NCI-H526 treated with DMSO at 0.1 percent for 48 hours (cell line): ENCODE results near the gene CDS2.

ENCODE experiments used
- DNase-seq: peaks from one replicate; lab custom pipeline; 2025; lab: John Stamatoyannopoulos, UW

The CDS2 gene

GRCh38 chr20:5181958-5182357 lies 55.1 kb downstream of the CDS2 start:
- no peak for DNase-seq

GRCh38 chr20:5182615-5183254 lies 55.9 kb downstream of the CDS2 start:
- DNase-seq: no peak

GRCh38 chr20:5183731-5184474 lies 57.1 kb downstream of the CDS2 start:
- no peak for DNase-seq

DNA sequence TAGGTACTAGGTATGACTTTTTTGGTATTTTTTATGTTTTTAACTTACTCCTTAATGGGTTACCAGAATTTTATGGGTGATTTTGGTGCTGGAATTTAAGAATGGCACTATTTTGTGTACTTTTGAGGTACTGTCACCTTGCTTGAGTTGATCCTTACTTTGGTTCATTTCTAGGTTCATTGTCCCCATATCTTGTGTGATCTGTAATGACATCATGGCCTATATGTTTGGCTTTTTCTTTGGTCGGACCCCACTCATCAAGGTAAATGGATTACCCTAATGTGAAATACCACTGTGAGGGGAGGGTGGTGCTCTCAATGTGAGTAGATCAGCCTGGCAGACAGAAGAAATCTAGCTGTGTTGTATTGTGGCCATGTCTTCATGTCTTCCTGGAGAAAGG lies 57.9 kb downstream of the CDS2 start:
- no peak for DNase-seq

DNA sequence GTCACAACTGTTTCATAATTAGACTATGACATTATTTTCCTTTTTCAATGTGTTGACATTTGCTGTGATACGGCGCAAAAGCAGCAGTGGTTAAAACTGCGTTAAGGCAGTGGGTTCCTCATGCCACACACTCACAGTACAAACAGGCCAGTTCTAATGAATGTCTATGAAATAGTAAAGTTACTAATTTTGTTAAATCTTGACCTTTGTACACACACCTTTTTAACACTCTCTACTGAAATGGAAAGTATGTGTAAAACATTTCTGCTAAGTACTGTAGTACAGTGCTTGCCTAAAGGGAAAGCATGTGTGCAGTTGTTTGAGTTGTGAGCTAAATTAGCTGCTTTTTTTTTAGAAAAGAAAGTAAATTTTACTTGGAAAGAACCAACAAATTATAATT lies 60.3 kb downstream of the CDS2 start:
- DNase-seq: no peak

DNA sequence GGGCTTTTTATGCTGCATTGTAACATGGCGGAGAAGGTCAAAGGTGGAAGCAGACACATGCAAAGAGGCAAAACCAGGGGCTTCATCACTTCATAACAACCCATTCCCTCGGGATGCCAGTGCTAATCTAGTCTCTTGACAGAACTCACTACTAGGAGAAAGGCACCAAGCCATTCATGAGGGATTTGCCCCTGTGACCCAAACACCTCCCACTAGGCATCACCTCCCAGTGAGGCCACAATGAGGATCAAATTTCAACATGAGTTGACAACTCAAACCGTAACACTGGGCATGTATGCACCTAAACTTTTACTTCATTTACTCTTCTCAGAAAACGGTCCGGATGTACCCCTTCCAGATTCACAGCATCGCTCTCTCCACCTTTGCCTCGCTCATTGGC lies 61.9 kb downstream of the CDS2 start:
- DNase-seq: no peak

DNA sequence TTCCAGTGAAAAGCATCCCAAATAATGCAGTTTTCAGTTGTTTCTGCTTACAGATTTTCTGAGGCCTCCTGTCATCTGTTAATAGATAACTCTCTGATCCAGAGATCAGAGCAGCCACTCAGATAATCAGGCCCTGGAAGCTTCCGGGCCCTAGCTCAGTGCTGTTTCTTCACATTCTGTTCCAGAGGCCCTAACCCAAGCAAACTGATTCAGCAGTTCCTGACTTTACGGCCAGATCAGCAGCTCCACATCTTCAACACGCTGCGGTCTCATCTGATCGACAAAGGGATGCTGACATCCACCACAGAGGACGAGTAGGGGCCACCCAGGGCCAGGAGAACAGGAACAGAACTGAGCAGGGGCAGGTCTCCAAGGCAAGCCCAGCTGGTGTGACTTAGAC lies 63.1 kb downstream of the CDS2 start:
- no peak for DNase-seq

DNA sequence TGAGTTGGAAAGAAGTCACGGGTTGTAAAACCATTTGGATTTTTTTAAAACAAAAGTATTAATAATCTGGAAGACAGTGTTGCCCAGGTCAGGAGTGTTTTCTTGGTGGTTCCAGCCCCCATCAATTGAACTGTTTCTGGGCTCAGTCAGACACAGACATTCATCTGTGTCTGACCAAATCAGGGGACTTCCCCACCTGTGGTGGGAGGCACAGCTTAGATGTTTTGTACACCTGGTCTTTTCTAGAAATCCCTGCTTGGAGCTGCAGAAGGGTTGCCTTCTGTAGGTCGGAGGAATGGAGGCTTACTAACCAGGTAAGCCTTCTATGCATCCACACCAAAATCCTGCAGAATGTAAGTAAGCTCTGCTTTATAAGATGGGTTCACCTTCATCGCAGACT lies 63.6 kb downstream of the CDS2 start:
- no peak for DNase-seq

DNA sequence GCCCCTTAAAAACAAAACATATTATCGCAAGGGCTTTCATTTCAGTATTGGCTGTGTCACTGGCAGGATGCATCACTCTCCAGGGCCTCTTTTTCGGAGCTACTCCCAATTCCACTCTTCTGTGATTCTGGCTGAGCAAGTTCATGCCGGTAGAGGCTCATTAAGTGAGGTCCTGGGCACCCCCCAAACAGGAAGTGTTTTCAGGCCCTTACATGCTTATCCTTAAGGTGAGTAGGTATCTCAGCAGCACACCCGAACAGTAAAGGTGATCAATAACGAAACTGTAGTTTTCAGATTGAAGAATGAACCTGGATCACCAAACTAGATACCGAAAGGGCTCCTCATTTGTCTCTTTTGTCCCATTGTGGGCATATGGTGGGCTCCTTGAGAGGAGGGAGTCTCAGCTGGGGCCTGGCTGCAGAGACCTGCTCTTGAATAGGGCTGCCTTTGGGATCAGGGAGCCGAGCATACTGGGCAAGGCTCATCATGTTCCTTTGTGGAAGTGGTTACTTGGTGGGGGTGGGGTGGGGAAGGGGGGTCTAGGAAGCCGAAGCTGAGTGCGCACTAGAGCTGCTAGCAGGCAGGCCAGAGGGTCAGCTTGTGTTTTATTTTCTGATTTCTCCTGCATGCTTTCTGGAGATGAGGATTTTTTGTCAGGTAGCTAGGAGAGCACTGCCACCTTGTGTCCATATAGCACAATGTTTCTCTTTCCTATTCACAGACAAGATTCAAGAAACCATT lies 65.2 kb downstream of the CDS2 start:
- peak; percentile 50 for DNase-seq

- DNase-seq: no peak
Measured at GRCh38 chr20:5192570-5193431, 66.0 kb downstream of the CDS2 start.

- no peak for DNase-seq
Measured at GRCh38 chr20:5195655-5196054, 68.8 kb downstream of the CDS2 start.

GRCh38 chr20:5196149-5196548 lies 69.3 kb downstream of the CDS2 start:
- DNase-seq: no peak

GRCh38 chr20:5197270-5197827 lies 70.5 kb downstream of the CDS2 start:
- DNase-seq: no peak

DNA sequence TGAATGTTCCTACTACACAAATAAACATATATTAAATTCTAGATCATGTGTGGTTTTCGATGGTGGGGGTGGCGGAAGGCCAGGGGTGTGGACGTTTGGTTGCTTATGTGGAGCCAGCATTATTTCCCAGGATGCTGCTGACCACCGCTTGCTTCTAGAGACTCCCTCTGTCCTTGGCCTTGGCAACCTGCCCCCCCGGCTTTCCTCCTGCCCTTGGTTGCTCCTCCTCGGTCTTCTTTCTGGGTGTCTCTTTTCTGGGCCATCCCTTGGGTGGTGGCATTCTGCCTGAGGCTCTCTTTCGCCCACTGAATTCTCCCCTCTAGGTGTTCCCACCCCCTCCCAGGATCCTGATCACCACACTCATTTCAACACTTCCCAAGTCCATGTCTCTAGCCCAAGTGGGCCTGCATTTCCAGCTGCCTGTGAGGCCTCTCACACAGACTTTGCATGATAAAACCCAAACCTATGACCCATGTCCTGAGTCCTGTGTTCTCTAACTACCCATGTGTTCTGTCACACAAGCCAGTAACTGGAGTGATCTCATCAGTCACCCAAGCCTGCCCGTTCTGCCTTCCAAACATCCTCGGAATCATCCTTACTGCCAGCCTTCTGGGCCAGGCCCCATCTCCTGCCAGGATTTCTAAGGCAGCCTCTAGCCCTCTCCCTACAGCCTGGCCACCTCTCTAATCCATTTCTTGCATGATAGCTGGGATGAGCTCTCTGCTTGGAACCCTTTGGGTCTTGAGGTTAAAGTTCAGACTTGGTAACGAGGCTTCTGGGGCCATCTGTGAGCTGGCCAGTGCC lies 71.2 kb downstream of the CDS2 start:
- no peak for DNase-seq

DNA sequence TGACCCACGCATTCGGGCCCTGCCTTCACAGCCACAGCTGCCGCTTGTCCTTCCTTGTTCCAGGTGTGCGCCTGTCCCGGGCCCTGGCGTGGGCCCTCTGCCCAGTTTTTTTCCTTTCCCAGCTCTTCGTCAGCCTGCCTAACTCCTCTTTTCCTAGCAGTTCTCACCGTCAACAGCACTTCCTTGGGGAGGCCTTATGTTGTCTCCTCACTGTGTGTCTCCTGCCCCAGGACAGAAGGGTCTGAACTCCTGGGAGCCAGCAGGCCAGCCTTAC lies 71.8 kb downstream of the CDS2 start:
- no peak for DNase-seq

DNA sequence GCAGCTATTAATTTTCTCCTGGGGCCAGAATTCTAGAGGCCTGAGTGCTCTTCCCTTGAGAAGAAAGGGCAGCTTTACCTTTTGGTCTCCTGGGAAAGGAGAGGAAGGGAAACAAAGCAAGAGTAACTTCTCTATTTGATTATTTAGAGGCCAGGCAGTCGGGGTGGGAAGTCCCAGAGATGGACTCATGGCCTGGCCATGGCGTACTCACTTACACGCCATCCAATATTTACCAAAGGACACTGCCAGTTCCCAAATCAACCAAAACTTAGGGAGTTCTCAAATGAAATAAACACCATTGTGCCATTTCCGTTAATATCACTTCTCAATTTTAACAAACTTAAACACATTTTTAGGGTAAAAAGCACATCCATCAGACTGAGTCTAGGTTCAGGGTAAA lies 76.6 kb downstream of the CDS2 start:
- no peak for DNase-seq

- DNase-seq: peak; percentile 52
Measured at GRCh38 chr20:5205348-5206210, 78.8 kb downstream of the CDS2 start.

DNA sequence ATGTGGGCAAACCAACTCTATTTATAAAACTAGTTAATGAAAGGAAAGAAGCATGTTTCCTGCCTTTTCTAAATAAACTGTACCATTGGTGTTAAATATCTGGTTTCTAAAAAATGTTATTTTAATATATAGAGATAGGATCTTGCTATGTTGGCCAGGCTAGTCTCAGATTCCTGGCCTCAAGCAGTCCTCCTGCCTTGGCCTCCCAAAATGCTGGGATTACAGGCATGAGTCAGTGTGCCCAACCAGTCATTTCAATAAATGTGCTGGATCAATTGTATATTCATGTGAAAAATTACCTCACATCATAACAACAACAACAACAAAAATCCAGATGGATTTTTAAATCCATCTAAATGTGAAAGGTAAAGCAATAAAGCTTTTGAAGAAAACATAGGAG lies 80.3 kb downstream of the CDS2 start:
- no peak for DNase-seq

DNA sequence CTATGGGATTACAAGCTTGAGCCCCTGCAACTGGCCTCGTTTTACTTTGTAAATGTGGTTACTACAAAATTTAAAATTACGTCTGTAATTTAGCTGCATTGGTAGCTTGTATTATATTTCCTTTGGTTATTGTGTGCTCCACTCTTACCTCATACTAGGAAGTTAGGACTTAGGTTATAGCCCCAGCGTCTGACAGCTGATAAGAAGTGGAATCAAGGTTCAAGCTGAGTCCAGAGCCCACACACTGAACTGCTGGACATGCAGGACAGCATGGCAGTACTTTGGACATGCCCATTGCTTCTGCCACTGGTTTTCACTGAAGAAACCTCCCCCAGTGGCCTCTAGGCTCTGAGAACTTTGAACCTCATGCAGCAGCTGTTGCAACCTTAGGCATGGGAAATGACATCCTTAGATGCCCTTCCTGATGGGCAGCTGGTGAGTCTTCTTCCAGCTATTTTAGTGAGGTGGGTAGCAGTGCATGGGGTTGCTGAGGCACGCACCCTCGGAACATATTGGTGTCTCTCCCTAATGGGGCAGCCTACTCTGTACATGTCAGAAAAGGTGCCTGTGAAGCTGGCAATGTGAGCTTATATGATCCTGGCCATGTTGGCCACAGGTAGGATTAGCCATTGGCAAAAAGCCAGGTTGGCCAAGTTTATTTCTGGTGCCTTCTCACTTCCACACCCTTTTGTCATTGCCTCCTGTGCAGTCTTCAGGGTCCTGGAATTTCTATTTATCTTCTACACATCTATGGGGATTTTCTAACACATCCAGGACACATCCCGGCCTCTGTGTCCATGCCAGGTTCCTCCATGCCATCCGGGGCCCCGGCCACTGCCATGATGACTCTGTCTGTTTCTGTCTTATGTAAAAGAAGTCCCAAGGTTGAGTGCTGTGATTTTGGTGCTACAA lies 85.3 kb downstream of the CDS2 start:
- DNase-seq: no peak
